PC-9 (cell line): ENCODE data around the gene TTBK1. TPM values are rescaled to one million over a fixed set of nuclear protein-coding genes. Genes with fewer than 3 reads are reported as not detected.
A peak's percentile ranks its signal among the peaks of the same experiment; 100 is the strongest.

ENCODE experiments used
- BruUV-seq: library from RNA; stranded (reverse); fragments of 400-500 nt; replicated peaks from 2 replicates; lab custom pipeline; 2021; lab: Mats Ljungman, UMichigan
- CTCF ChIA-PET: fragments of 300-600 bp; sonication (Branson Sonifier 250); formaldehyde crosslinking; loops from one replicate; lab custom pipeline; 2022; ENCODE audit warnings: antibody characterized with exemption; lab: Charles Lee
- POLR2A ChIA-PET: fragments of 300-600 bp; sonication (Branson Sonifier 250); formaldehyde crosslinking; loops from one replicate; lab custom pipeline; 2022; ENCODE audit warnings: antibody characterized with exemption; ENCODE audit not compliant: unreplicated experiment; lab: Charles Lee
- DNase-seq, 2 experiments: peaks; one replicate each; pipeline versions ENCODE4 v3.0.0 to v3.0.0-alpha.2; 2015 to 2022; ENCODE audit warnings: mixed read lengths in 1 of 2
- H2AFZ ChIP-seq: fragments of 200-600 bp; sonication (generic); 2 replicates; pipeline ENCODE4 v1.8.1; 2017; ENCODE audit warnings: antibody characterized with exemption
- H3F3A ChIP-seq: fragments of 200-600 bp; sonication (generic); 2 replicates; pipeline ENCODE4 v1.8.1; 2017; ENCODE audit warnings: antibody characterized with exemption, mild to moderate bottlenecking, low read depth; ENCODE audit not compliant: insufficient read depth
- H3K27ac ChIP-seq: fragments of 200-600 bp; sonication (generic); 2 replicates; pipeline ENCODE4 v1.6.1; 2016; ENCODE audit warnings: mixed run types
- H3K27me3 ChIP-seq: fragments of 200-600 bp; sonication (generic); 2 replicates; pipeline ENCODE4 v1.6.1; 2016; ENCODE audit warnings: low read depth, mixed run types; ENCODE audit not compliant: insufficient read depth
- H3K36me3 ChIP-seq: fragments of 200-600 bp; sonication (generic); 2 replicates; pipeline ENCODE4 v1.6.1; 2016; ENCODE audit warnings: low read depth, mixed run types
- H3K4me1 ChIP-seq: fragments of 200-600 bp; sonication (generic); replicated peaks from 2 replicates; pipeline ENCODE4 v1.6.1; 2016; ENCODE audit warnings: mixed run types; ENCODE audit not compliant: insufficient read depth
- H3K4me2 ChIP-seq: fragments of 200-600 bp; sonication (generic); 2 replicates; pipeline ENCODE4 v1.6.1; 2017; ENCODE audit warnings: mixed run types
- H3K4me3 ChIP-seq: fragments of 200-600 bp; sonication (generic); 2 replicates; pipeline ENCODE4 v1.6.1; 2016; ENCODE audit warnings: mixed run types
- H3K79me2 ChIP-seq: fragments of 200-600 bp; sonication (generic); 2 replicates; pipeline ENCODE4 v1.6.1; 2017; ENCODE audit warnings: low read depth, mixed run types
- H3K9me2 ChIP-seq: fragments of 200-600 bp; sonication (generic); 2 replicates; pipeline ENCODE4 v1.8.1; 2017; ENCODE audit warnings: mild to moderate bottlenecking; ENCODE audit not compliant: insufficient read depth
- H3K9me3 ChIP-seq: fragments of 200-600 bp; sonication (generic); 2 replicates; pipeline ENCODE4 v1.8.1; 2016; ENCODE audit warnings: low read depth; ENCODE audit not compliant: insufficient read depth
- H4K20me1 ChIP-seq: fragments of 200-600 bp; sonication (generic); 2 replicates; pipeline ENCODE4 v1.8.1; 2017; ENCODE audit not compliant: insufficient read depth
- EZH2 ChIP-seq: fragments of 200-600 bp; sonication (generic); IDR thresholded peaks from 2 replicates; pipeline ENCODE4 v1.8.0; 2017; ENCODE audit warnings: antibody characterized with exemption, low read depth
- intact Hi-C: fragments of 100-400 bp; cut with micrococcal nuclease; formaldehyde crosslinking; loops from one replicate; pipeline ENCODE4 v1.10.0; 2022; ENCODE audit not compliant: unreplicated experiment
- total RNA-seq: library from RNA; stranded (reverse); gene quantifications from 2 replicates; pipeline ENCODE4 v1.2.3, GENCODE V29; 2021
- TF ChIP-seq, protein P1 (sequence below): fragments of 200-600 bp; sonication (generic); conservative IDR thresholded peaks from 2 replicates; pipeline ENCODE4 v1.6.1; 2017; ENCODE audit warnings: mixed run types, antibody characterized with exemption, mild to moderate bottlenecking, moderate library complexity

Gene TTBK1
- total RNA-seq, 1 experiment from 2014 or later: 0.07 TPM

DNA sequence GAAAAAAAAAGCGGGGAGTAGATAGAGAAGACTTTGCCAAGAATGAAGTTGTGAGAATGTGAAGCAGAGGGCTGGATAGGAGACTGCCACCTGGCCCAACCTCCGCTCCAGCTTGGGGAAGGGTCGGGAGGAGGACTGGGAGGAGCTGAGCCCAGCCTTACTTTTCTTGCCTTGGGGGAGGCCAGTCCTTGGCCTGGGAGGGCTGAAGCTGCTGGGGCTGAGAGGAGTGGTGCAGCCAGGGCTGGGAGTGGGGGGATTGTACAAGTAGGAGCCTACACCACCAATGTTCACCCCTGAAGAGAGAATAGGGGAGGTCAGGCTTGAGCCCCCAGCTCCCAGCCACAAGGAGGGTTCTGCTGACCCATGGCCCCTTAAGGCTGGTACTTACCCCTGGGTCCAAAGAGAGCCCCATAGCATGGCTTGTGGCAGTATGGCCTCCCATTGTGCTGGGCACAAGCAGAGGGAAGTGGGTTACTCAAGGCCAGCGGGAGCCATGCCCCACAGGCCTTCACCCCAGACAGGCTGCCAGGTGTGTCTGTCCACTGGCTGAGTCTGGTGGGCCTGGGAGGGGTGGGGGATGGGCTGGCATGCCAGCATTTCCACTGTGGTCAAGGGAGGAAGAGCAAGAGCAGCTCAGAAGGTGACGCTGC, 64.3 kb downstream of the TTBK1 start:
- H3K27me3 ChIP-seq: no peaks in the 10 kb centered on the region
- H3K27ac ChIP-seq: no peak overlapping the region
- DNase-seq: no peak
- ChIA-PET POLR2A (interaction anchor here (0.7 kb wide), 1 partner anchor 211 kb away, joined by 5 read pairs; no protein-coding TSS in a partner anchor), CTCF (interaction anchor here (0.6 to 0.7 kb wide), 4 partner anchors 27 to 151 kb away, joined by 3 to 9 read pairs (median 3); no protein-coding TSS in a partner anchor)
- no peaks in the 10 kb centered on the region for H3K36me3 ChIP-seq
- H2AFZ ChIP-seq: no peak overlapping the region
- no TSS peak for BruUV-seq
- no peaks in the 10 kb centered on the region for H4K20me1 ChIP-seq
- intact Hi-C loops: loop anchor here (5.0 kb wide), 1 partner anchor 190 kb away; no protein-coding TSS in a partner anchor
- no peaks in the 10 kb centered on the region for H3K9me3 ChIP-seq
- no peak overlapping the region for H3K4me3 ChIP-seq
- no peaks in the 10 kb centered on the region for H3K79me2 ChIP-seq
- H3K4me1 ChIP-seq: peaks cover 15% of the 10 kb centered on the region
- no peaks in the 10 kb centered on the region for H3K9me2 ChIP-seq
- no peak for TF ChIP-seq EZH2
- TF ChIP-seq, protein P1, sequence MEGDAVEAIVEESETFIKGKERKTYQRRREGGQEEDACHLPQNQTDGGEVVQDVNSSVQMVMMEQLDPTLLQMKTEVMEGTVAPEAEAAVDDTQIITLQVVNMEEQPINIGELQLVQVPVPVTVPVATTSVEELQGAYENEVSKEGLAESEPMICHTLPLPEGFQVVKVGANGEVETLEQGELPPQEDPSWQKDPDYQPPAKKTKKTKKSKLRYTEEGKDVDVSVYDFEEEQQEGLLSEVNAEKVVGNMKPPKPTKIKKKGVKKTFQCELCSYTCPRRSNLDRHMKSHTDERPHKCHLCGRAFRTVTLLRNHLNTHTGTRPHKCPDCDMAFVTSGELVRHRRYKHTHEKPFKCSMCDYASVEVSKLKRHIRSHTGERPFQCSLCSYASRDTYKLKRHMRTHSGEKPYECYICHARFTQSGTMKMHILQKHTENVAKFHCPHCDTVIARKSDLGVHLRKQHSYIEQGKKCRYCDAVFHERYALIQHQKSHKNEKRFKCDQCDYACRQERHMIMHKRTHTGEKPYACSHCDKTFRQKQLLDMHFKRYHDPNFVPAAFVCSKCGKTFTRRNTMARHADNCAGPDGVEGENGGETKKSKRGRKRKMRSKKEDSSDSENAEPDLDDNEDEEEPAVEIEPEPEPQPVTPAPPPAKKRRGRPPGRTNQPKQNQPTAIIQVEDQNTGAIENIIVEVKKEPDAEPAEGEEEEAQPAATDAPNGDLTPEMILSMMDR: no peak
- no peaks in the 10 kb centered on the region for H3F3A ChIP-seq
- H3K4me2 ChIP-seq: 0 out of 2 replicates have a peak overlapping the region, but pooled peaks have one; percentile 78

DNA sequence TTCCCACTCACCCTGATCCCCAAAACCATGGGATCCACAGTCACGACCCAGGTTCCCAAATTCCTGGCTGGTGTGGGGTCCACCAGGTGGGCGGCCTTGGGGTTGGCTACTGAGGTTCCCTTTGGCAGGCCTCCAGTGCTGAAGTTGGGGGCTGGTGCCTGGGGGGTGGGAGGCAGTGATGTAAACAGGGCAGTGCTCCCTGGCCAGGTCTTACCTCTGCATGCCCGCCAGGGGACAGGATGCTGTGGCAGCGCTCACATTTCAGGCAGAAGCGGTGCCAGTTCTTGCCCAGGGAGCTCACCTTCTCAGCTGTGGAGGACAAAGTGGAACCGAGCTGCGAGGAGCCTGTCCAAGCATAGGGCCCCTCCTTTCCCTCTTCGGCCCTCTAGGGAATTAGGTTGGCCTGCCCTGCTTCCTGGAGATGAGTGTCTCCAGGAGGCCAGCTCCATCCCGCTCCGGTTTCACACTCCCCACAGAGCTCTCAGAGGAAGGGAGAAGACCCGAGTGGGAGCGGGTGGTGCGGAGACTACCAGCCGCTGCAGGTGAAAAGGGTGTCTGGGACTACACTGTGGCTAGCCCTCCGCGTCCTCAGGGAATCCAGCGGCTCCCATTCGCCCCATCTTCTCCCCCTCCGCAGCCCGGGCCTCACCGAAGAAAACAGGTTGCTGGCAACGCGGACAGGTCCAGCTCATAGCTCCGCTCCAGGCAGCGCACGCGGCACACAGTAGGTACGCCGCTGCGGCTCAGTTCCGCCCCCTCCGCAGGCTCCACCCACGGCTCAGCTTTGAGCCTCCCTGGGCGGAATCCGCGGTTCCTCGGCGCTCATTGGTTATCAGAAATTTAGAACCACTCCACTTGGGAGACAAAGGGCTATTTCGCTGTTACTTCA, 65.1 kb downstream of the TTBK1 start, which contains the start of gene CRIP3:
Gene CRIP3 (minus strand): TSS at position 726 of the 889 bp plus-strand sequence. CDS start 34 bp downstream, at position 692.
- Histone ChIP-seq H3K9me3 (no peaks in the 10 kb centered on the region), H3K27ac (no peak within 1 kb of the TSS), H3K79me2 (no peaks in the 10 kb centered on the region), H2AFZ (peak within 1 kb of the TSS; percentile 86), H3K4me1 (peaks cover 15% of the 10 kb centered on the region), H3K27me3 (no peaks in the 10 kb centered on the region), H3K36me3 (no peaks in the 10 kb centered on the region), H3F3A (no peaks in the 10 kb centered on the region), H4K20me1 (no peaks in the 10 kb centered on the region), H3K9me2 (no peaks in the 10 kb centered on the region), H3K4me2 (peak within 1 kb of the TSS; percentile 78), H3K4me3 (peak within 1 kb of the TSS; percentile 50; the same call in 1 of the 2 replicates)
- BruUV-seq: TSS peak; percentile 49
- POLR2A ChIA-PET: interaction anchor here (0.7 kb wide), 1 partner anchor 210 kb away, joined by 5 read pairs; no protein-coding TSS in a partner anchor
- CTCF ChIA-PET: interaction anchor here (0.6 to 0.7 kb wide), 7 partner anchors 10 to 196 kb away, joined by 3 to 14 read pairs (median 3); no protein-coding TSS in a partner anchor
- peak; percentile 59 to 60 for DNase-seq
- intact Hi-C loops: loop anchor here (5.0 kb wide), 1 partner anchor 189 kb away; no protein-coding TSS in a partner anchor
- no peak for TF ChIP-seq EZH2
- TF ChIP-seq, protein P1: peak; percentile 52

GRCh38 chr6:43308990-43309477, 65.8 kb downstream of the TTBK1 start:
- H3K4me3 ChIP-seq: peak overlapping the region; percentile 50; the same call in 1 of the 2 replicates
- BruUV-seq: TSS peak; percentile 75
- ChIA-PET POLR2A (no interaction called here), CTCF (interaction anchor here (0.6 kb wide), 2 partner anchors 9 to 195 kb away, joined by 3 to 5 read pairs; no protein-coding TSS in a partner anchor)
- no peaks in the 10 kb centered on the region for H3F3A ChIP-seq
- H4K20me1 ChIP-seq: no peaks in the 10 kb centered on the region
- H3K9me3 ChIP-seq: no peaks in the 10 kb centered on the region
- H3K4me2 ChIP-seq: peak overlapping the region; percentile 78
- H2AFZ ChIP-seq: peak overlapping the region; percentile 86
- TF ChIP-seq EZH2: no peak
- TF ChIP-seq, protein P1: no peak
- no peaks in the 10 kb centered on the region for H3K36me3 ChIP-seq
- H3K27me3 ChIP-seq: no peaks in the 10 kb centered on the region
- intact Hi-C loops: loop anchor here (5.0 kb wide), 1 partner anchor 188 kb away; no protein-coding TSS in a partner anchor
- DNase-seq: no peak
- no peaks in the 10 kb centered on the region for H3K79me2 ChIP-seq
- H3K4me1 ChIP-seq: peaks cover 15% of the 10 kb centered on the region
- no peaks in the 10 kb centered on the region for H3K9me2 ChIP-seq
- H3K27ac ChIP-seq: no peak overlapping the region
